GM12801 (cell line): Measurements from ENCODE around the gene RFPL2.

ENCODE experiments used
- CTCF ChIP-seq: IDR thresholded peaks from one replicate; pipeline ENCODE4 v1.5.1; 2011; ENCODE audit warnings: control low read depth; ENCODE audit not compliant: insufficient read length; ENCODE audit errors: extremely low read depth

Gene RFPL2

GRCh38 chr22:32199961-32200360 is 4.9 kb downstream of the RFPL2 start:
- no peak for TF ChIP-seq CTCF

DNA sequence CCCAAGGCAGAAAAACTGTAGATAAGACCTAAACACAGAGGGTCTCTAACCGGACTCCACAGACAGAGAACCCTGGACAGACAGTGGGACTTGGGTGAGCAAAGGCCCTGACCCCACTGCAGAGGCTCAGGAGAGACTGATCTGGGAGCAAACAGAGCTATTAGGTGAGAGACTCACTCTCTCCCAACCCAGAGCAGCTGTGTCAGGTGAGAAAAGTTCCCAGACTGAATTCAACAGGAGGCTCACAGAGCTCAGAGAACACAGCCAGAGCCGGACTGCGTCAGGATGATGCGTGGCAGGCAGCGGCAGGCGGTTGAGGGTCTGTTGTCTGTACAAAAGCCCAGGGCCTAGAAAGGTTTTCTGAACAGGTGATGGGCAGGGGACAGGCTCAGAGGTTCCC is 5.5 kb downstream of the RFPL2 start:
- TF ChIP-seq CTCF, result no peak

DNA sequence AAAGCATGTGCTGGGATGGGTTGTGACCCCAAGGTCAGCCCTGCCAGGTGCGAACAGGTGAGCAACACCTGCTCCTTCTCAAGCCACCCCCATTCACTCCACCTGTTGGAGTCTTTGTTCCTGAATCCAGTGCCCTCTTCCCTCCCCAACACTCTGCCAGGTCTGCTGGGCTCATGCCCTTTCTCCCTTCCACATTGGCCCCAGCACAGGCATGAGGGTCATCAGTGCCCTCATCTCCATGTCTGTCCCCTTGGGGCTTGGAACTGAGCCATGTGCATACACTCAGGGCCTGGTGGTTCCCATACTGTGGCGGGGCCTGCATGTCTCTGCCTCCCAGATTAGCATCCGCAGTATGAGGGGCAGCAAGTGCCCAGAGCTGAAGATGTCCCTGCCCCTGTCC is 19.1 kb downstream of the RFPL2 start:
- no peak for TF ChIP-seq CTCF

- no peak for TF ChIP-seq CTCF
Observed at GRCh38 chr22:32183625-32184024, 21.2 kb downstream of the RFPL2 start.

- no peak for TF ChIP-seq CTCF
Observed at GRCh38 chr22:32181043-32181442, 23.8 kb downstream of the RFPL2 start.

DNA sequence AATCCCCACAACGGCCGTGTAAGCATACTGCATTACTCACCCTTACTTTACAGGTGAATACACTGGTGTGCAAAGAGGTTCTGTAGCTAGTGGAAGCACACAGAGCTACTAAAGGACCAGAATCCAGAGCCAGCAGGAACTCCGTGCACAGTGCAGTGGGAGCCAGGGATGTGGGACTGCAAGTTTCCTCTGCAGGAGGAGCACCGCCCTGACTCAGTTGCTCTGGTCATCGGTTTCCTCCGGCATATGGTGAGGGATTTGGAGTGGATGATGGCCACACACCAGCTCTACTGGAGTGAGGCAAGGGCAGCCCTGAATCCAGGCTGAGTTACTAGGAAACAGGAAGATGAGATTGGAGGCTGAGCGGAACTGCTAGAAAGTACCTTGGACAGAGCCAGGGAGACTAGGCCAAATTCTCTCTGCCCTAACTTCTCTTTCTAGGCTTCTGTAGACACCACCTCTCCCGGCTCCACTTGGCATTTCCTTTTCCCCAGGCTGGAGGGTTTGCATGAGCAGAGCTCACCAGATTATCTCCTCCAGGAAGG is 27.6 kb downstream of the RFPL2 start:
- no peak for TF ChIP-seq CTCF

- no peak for TF ChIP-seq CTCF
Observed at GRCh38 chr22:32175683-32176644, 28.9 kb downstream of the RFPL2 start.
